CD14-positive monocyte (primary cell): ENCODE data around the gene KMT2B. TPM values are rescaled to one million over a fixed set of nuclear protein-coding genes. Genes with fewer than 3 reads are reported as not detected.
A peak's percentile ranks its signal among the peaks of the same experiment; 100 is the strongest.

Experiments
- DNase-seq, 3 donors: peaks; one replicate each; pipeline ENCODE4 v3.0.0-alpha.2; 2011 to 2022
- H2AFZ ChIP-seq: 2 replicates; pipeline ENCODE4 v1.6.0; 2012; ENCODE audit warnings: mild to moderate bottlenecking, low read depth, low read length, inconsistent platforms; ENCODE audit not compliant: insufficient read depth, poor library complexity, severe bottlenecking
- H3K27ac ChIP-seq, 2 donors: 1 replicate in 1 of 2; 2 replicates in 1 of 2; pipeline ENCODE4 v1.5.1; 2012 to 2013; ENCODE audit warnings: low read length in 2 of 2, control low read depth in 1 of 2, inconsistent platforms in 1 of 2, low read depth in 1 of 2, mild to moderate bottlenecking in 1 of 2
- H3K27me3 ChIP-seq, 2 donors: one replicate each; pipeline versions ENCODE4 v1.6.0 to v1.6.1; 2011 to 2013; ENCODE audit warnings: low read length in 2 of 2; ENCODE audit not compliant: control insufficient read depth in 2 of 2, insufficient read depth in 2 of 2
- H3K36me3 ChIP-seq, 2 donors: replicated peaks in 1 of 2; 1 replicate in 1 of 2; 2 replicates in 1 of 2; pipeline versions ENCODE4 v1.5.1 to v1.6.1; 2012 to 2013; ENCODE audit warnings: low read length in 2 of 2, control low read depth in 1 of 2, inconsistent platforms in 1 of 2, mild to moderate bottlenecking in 1 of 2; ENCODE audit not compliant: insufficient read depth in 2 of 2, control insufficient read depth in 1 of 2
- H3K4me1 ChIP-seq, 2 donors: 1 replicate in 1 of 2; 2 replicates in 1 of 2; pipeline versions ENCODE4 v1.5.1 to v1.6.1; 2012 to 2013; ENCODE audit warnings: low read length in 2 of 2, control low read depth in 1 of 2, inconsistent platforms in 1 of 2, mild to moderate bottlenecking in 1 of 2, moderate library complexity in 1 of 2; ENCODE audit not compliant: insufficient read depth in 2 of 2, control insufficient read depth in 1 of 2
- H3K4me2 ChIP-seq: replicated peaks from 2 replicates; pipeline ENCODE3; 2012; ENCODE audit warnings: low read length, moderate library complexity, mild to moderate bottlenecking; ENCODE audit not compliant: poor library complexity, severe bottlenecking; ENCODE audit errors: extremely low read depth
- H3K4me3 ChIP-seq, 3 experiments: fragments of 200-600 bp in 1 of 3; sonication (generic) in 1 of 3; replicated peaks in 1 of 3; 1 replicate in 2 of 3; 2 replicates in 1 of 3; pipeline ENCODE4 v1.5.1; 2011 to 2013; ENCODE audit warnings: low read length in 3 of 3, mild to moderate bottlenecking in 3 of 3, control low read depth in 2 of 3, low read depth in 2 of 3, inconsistent platforms in 1 of 3, moderate library complexity in 1 of 3
- H3K79me2 ChIP-seq: 2 replicates; pipeline ENCODE4 v1.6.0; 2012; ENCODE audit warnings: mild to moderate bottlenecking, control low read depth, inconsistent platforms, low read length, moderate library complexity; ENCODE audit not compliant: insufficient read depth
- H3K9ac ChIP-seq: 2 replicates; pipeline ENCODE4 v1.6.0; 2017; ENCODE audit warnings: low read length, mild to moderate bottlenecking; ENCODE audit not compliant: insufficient read depth, poor library complexity, severe bottlenecking
- H3K9me3 ChIP-seq, 2 donors: replicated peaks in 1 of 2; 1 replicate in 1 of 2; 2 replicates in 1 of 2; pipeline versions ENCODE4 v1.5.1 to v1.6.1; 2012 to 2013; ENCODE audit warnings: low read length in 2 of 2, control low read depth in 1 of 2; ENCODE audit not compliant: control insufficient read depth in 1 of 2, insufficient read depth in 1 of 2
- H4K20me1 ChIP-seq: 2 replicates; pipeline ENCODE4 v1.6.0; 2012; ENCODE audit warnings: mild to moderate bottlenecking, low read length, control low read depth, moderate library complexity; ENCODE audit not compliant: insufficient read depth
- H3K27ac Mint-ChIP-seq, 7 donors: one replicate each; pipeline ENCODE4 v1.8.0; 2020; ENCODE audit warnings: mild to moderate bottlenecking in 7 of 7, mixed read lengths in 7 of 7, moderate library complexity in 6 of 7, inconsistent platforms in 2 of 7
- H3K27me3 Mint-ChIP-seq, 3 donors: one replicate each; pipeline ENCODE4 v1.8.0; 2021 to 2022; ENCODE audit warnings: low read depth in 3 of 3, mild to moderate bottlenecking in 3 of 3, mixed read lengths in 3 of 3, moderate library complexity in 3 of 3, inconsistent platforms in 1 of 3
- H3K36me3 Mint-ChIP-seq, 2 donors: one replicate each; pipeline ENCODE4 v1.8.0; 2020; ENCODE audit warnings: mixed read lengths in 2 of 2, inconsistent platforms in 1 of 2, mild to moderate bottlenecking in 1 of 2
- H3K4me1 Mint-ChIP-seq: one replicate; pipeline ENCODE4 v1.8.0; 2020; ENCODE audit warnings: mild to moderate bottlenecking, mixed read lengths
- H3K4me3 Mint-ChIP-seq, 2 donors: one replicate each; pipeline ENCODE4 v1.8.0; 2020; ENCODE audit warnings: mild to moderate bottlenecking in 2 of 2, mixed read lengths in 2 of 2, moderate library complexity in 1 of 2
- H3K9me3 Mint-ChIP-seq, 7 donors: one replicate each; pipeline ENCODE4 v1.8.0; 2020 to 2022; ENCODE audit warnings: mixed read lengths in 7 of 7, mild to moderate bottlenecking in 6 of 7, moderate library complexity in 6 of 7, inconsistent platforms in 2 of 7
- WGBS: methylation state at CpG from one replicate; pipeline ENCODE4 v1.1.5; 2013; ENCODE audit warnings: missing lambda C conversion rate; ENCODE audit not compliant: insufficient coverage; 5-methylcytosine and 5-hydroxymethylcytosine counted together
- intact Hi-C, 2 donors: fragments of 100-400 bp; cut with micrococcal nuclease; formaldehyde crosslinking; loops; one replicate each; pipeline versions ENCODE4 v1.15.0 to v1.15.1; 2023
- polyA plus RNA-seq, 3 donors: library from polyadenylated mRNA; depleted of rRNA in 1 of 3; unstranded in 2 of 3; stranded (reverse) in 1 of 3; fragments of 300-500 nt in 2 of 3; fragments of >200 nt in 1 of 3; fragmentation: Illumina TruSeq in 2 of 3; gene quantifications; 1 replicate in 2 of 3; 2 replicates in 1 of 3; pipeline ENCODE4 v1.2.3, GENCODE V29; 2012 to 2021
- TF ChIP-seq, protein P1 (sequence below): fragments of 200-600 bp; IDR thresholded peaks from one replicate; pipeline ENCODE4 v1.8.0; 2022; ENCODE audit warnings: antibody characterized with exemption, mild to moderate bottlenecking

KMT2B gene
- polyA plus RNA-seq, 3 donors = 0.32 to 63.6 (median 0.65) TPM

DNA sequence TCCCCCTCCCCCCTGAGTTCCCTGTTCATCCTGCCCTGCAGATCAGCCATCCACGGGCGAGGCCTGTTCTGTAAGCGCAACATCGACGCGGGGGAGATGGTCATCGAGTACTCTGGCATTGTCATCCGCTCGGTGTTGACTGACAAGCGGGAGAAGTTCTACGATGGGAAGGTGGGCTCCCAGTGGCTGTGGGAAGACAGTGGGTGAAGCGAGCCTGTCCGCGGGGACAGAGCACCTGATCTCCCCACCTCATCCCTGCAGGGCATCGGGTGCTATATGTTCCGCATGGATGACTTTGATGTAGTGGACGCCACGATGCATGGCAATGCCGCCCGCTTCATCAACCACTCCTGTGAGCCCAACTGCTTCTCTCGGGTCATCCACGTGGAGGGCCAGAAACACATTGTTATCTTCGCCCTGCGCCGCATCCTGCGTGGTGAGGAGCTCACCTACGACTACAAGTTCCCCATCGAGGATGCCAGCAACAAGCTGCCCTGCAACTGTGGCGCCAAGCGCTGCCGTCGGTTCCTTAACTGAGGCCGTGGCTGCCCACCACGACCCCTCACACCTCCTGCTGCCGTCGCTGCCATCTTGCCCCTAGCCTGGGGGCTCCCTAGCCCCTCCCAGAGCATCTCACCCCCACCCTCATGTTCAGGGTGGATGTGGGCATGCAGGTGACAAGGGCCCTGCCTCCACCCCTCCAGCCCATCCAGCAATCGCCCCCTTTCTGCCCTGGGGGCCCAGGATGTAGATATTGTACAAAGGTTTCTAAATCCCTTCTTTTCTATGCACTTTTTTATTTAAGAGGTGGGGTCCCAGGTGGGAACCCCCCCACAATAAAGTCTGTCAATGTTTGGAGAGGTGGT, 20.5 kb downstream of the KMT2B start:
- no peak overlapping the region for H3K4me3 Mint-ChIP-seq
- no peak overlapping the region for H3K4me2 ChIP-seq
- H3K4me1 ChIP-seq = peaks cover 30 to 40% of the 10 kb centered on the region in 2 donors
- peak overlapping the region in 4 of 7 donors; percentile 23 to 70 (median 44) for H3K27ac Mint-ChIP-seq
- intact Hi-C loops = no loop called here
- no peaks in the 10 kb centered on the region for H3K9me3 ChIP-seq
- no peaks in the 10 kb centered on the region for H3K9me3 Mint-ChIP-seq
- peaks cover 28% of the 10 kb centered on the region for H3K4me1 Mint-ChIP-seq
- no peaks in the 10 kb centered on the region for H3K27me3 ChIP-seq
- H3K9ac ChIP-seq = no peak overlapping the region
- H3K4me3 ChIP-seq = no peak overlapping the region
- H2AFZ ChIP-seq = no peak overlapping the region
- 92% methylated on average over 24 of the region's 37 CpGs for WGBS
- no peak for DNase-seq
- peaks cover 24% of the 10 kb centered on the region for H3K79me2 ChIP-seq
- H4K20me1 ChIP-seq = peaks cover 62% of the 10 kb centered on the region
- H3K36me3 Mint-ChIP-seq = peaks cover 50 to 71% of the 10 kb centered on the region in 2 donors
- H3K27me3 Mint-ChIP-seq = no peaks in the 10 kb centered on the region
- TF ChIP-seq, protein P1, sequence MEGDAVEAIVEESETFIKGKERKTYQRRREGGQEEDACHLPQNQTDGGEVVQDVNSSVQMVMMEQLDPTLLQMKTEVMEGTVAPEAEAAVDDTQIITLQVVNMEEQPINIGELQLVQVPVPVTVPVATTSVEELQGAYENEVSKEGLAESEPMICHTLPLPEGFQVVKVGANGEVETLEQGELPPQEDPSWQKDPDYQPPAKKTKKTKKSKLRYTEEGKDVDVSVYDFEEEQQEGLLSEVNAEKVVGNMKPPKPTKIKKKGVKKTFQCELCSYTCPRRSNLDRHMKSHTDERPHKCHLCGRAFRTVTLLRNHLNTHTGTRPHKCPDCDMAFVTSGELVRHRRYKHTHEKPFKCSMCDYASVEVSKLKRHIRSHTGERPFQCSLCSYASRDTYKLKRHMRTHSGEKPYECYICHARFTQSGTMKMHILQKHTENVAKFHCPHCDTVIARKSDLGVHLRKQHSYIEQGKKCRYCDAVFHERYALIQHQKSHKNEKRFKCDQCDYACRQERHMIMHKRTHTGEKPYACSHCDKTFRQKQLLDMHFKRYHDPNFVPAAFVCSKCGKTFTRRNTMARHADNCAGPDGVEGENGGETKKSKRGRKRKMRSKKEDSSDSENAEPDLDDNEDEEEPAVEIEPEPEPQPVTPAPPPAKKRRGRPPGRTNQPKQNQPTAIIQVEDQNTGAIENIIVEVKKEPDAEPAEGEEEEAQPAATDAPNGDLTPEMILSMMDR = no peak
- H3K27ac ChIP-seq = peak overlapping the region in 1 of 2 donors; percentile 18
- peaks cover 51 to 64% of the 10 kb centered on the region in 2 donors for H3K36me3 ChIP-seq

DNA sequence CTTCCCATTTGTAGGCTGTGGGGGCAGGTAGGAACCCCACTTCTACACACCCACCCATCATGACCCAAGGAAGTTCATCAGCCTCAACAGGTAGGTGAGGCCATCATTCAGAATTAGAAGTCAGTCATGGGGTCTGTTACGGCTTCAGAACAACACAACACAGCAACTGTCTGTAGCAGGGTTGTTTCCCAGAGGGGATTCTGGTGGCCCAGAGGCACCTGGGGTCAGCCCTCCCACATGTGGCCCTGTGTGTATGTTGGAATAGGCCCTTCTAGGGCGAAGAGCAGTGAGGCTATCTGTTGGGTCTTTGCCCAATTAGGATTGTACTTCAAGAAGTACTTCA, 21.1 kb downstream of the KMT2B start:
- WGBS = 86% methylated on average over 1 of the region's 2 CpGs
- Histone ChIP-seq H3K36me3 (peaks cover 45 to 58% of the 10 kb centered on the region in 2 donors), H3K4me1 (peaks cover 36 to 46% of the 10 kb centered on the region in 2 donors)

More for the DNA sequence above, 21.1 kb downstream of the KMT2B start:
- Mint-ChIP-seq H3K4me3 (no peak overlapping the region), H3K4me1 (peaks cover 32% of the 10 kb centered on the region), H3K36me3 (peaks cover 48 to 65% of the 10 kb centered on the region in 2 donors), H3K9me3 (no peaks in the 10 kb centered on the region), H3K27ac (no peak overlapping the region), H3K27me3 (no peaks in the 10 kb centered on the region)
- Histone ChIP-seq H3K4me2 (no peak overlapping the region), H2AFZ (no peak overlapping the region), H3K9me3 (no peaks in the 10 kb centered on the region), H3K9ac (no peak overlapping the region), H3K27ac (peak overlapping the region in 1 of 2 donors; percentile 5), H3K79me2 (peaks cover 29% of the 10 kb centered on the region), H3K4me3 (no peak overlapping the region), H3K27me3 (no peaks in the 10 kb centered on the region), H4K20me1 (peaks cover 57% of the 10 kb centered on the region)
- no peak for DNase-seq
- TF ChIP-seq, protein P1 = no peak
- intact Hi-C loops = no loop called here
